ENCODE measurements around the gene NMU. TPM values are rescaled to one million over a fixed set of nuclear protein-coding genes. Genes with fewer than 3 reads are reported as not detected.
"Not testable (repeated sequence)": the region's sequence is repeated elsewhere in the genome, so short reads cannot be mapped to it uniquely, and the experiment has no call there.

Gene NMU
- total RNA-seq, 2 donors from 2014 or later: not detected

DNA sequence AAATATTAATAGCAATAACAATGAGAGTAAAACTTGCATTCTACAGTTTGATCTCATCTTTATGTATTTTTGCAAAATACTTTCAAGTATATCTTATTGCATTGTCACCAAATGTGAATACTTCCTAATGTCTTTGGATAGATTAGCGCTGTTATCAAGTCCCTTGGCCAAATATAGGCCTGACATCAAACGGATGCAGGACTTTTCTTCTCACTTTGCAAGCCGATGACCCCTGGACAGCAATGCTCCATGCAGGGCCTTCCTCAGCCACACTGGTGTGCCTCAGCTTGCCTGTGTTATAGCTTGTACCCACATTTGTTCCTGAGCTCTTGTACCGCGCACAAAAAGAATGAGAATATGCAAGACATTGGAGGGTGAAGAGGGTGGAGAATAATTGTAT is 18.0 kb upstream of the NMU start:
- Mint-ChIP-seq H3K4me1 (ENCODE audit: low read depth in 2 of 2) (no peaks in the 10 kb centered on the region), H3K36me3 (no peaks in the 10 kb centered on the region), H3K27ac (no peak overlapping the region), H3K9me3 (no peaks in the 10 kb centered on the region), H3K4me3 (no peak overlapping the region), H3K27me3 (peaks cover 7 to 14% of the 10 kb centered on the region in 2 donors)
- DNase-seq (ENCODE audit: low spot score) (no peak), ATAC-seq (no peak)

DNA sequence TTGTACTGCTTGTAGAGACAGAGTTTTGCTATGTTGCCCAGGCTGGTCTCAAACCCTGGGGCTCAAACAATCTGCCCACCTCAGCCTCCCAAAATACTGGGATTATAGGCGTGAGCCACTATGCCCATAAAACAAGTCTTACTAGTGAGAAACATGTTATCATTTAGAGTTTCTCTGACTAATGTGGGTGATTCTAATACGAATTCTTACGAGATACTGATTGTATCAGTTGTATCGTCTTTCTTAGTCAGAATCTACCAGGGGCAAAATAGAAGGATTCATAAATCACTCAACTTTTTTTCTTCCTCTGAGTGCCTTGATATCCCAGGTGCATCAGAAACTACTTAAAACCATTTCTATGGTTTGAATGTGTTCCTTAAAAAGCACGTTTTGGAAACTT is 14.4 kb upstream of the NMU start:
- H3K4me3 Mint-ChIP-seq: no peak overlapping the region
- no peaks in the 10 kb centered on the region for H3K4me1 Mint-ChIP-seq (ENCODE audit: low read depth in 2 of 2)

DNA sequence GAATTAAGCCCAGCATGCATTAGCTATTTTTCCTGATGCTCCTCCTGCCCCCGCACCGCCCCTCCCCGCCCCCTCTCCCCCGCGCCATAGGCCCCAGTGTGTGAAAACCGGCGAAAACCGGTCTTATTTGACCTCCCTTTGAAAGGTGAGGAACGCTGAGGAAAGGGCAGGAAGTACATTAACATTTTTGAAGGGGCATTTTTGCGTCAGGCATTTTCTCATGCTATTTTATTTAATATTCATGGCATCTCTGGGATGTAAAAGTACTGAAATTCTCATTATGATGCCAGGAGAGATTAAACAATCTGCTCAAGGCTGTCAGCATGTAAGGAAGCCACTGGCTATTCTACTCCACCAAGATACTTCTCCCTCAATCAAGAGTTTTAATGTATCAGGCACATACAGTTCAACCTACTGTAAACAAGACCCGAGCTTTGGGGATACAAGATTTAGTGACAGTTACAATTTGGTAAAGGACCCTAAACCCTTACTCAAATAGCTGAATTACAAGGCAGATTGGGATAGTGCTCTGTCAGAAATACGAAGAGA is 1.2 kb upstream of the NMU start:
- no peak for DNase-seq (ENCODE audit: low spot score)
- no peaks in the 10 kb centered on the region for H3K9me3 Mint-ChIP-seq
- peaks cover 38 to 50% of the 10 kb centered on the region in 2 donors for H3K27me3 Mint-ChIP-seq
- H3K4me1 Mint-ChIP-seq (ENCODE audit: low read depth in 2 of 2): peaks cover 7% of the 10 kb centered on the region in 2 donors
- no peak for ATAC-seq
- no peak overlapping the region for H3K27ac Mint-ChIP-seq
- H3K4me3 Mint-ChIP-seq: no peak overlapping the region
- no peaks in the 10 kb centered on the region for H3K36me3 Mint-ChIP-seq

More for the DNA sequence above, 14.4 kb upstream of the NMU start:
- Mint-ChIP-seq H3K27me3 (peaks cover 11 to 30% of the 10 kb centered on the region in 2 donors), H3K9me3 (no peaks in the 10 kb centered on the region), H3K27ac (no peak overlapping the region), H3K36me3 (no peaks in the 10 kb centered on the region)
- DNase-seq (ENCODE audit: low spot score): no peak
- no peak for ATAC-seq

DNA sequence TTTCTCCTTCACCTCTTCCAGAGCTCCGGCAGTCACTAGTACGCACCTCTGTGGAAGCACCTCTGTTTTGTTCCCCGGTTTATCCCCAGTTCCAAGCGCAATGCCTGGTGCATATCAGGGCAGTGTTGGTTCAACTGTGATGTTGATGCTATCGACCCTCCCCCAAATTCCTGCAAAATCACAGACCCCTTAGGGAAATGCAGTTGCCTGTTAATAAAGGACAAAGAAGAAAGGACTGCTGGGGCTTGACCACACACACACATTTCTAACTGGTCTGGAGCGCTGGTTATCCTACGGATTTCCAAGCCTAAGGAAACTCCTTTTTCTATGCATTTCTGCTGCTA is 530 bp upstream of the NMU start:
- DNase-seq (ENCODE audit: low spot score) (no peak), ATAC-seq (no peak)
- Mint-ChIP-seq H3K9me3 (no peaks in the 10 kb centered on the region), H3K27ac (no peak overlapping the region), H3K4me3 (no peak overlapping the region), H3K27me3 (peaks cover 38 to 53% of the 10 kb centered on the region in 2 donors), H3K4me1 (ENCODE audit: low read depth in 2 of 2) (peaks cover 7% of the 10 kb centered on the region in 2 donors), H3K36me3 (no peaks in the 10 kb centered on the region)

DNA sequence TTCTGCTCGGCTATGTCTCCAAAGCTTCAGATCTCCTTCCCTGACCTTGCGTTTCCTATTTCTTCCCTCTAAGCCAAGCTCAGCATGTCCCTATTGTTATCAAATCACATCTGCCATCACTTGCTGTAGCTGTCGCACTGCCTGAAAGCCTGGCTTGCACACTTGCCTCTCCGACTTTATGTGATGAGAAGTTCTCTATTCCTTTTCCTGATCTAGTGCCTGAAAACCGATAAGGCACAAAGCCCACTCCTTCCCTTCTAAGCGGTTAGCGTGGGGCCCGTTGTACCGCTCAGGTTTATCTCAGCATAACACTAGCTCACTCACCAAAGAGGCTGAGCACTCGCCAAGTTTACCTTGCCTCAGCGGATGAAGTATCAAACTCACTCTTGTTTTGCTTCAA is 816 bp downstream of the NMU start:
- no peaks in the 10 kb centered on the region for H3K36me3 Mint-ChIP-seq
- peaks cover 43 to 57% of the 10 kb centered on the region in 2 donors for H3K27me3 Mint-ChIP-seq
- no peak overlapping the region for H3K27ac Mint-ChIP-seq
- H3K4me3 Mint-ChIP-seq: peak overlapping the region; percentile 58
- H3K4me1 Mint-ChIP-seq (ENCODE audit: low read depth in 2 of 2): peaks cover 7% of the 10 kb centered on the region in 2 donors
- ATAC-seq: no peak
- DNase-seq (ENCODE audit: low spot score): no peak
- no peaks in the 10 kb centered on the region for H3K9me3 Mint-ChIP-seq

DNA sequence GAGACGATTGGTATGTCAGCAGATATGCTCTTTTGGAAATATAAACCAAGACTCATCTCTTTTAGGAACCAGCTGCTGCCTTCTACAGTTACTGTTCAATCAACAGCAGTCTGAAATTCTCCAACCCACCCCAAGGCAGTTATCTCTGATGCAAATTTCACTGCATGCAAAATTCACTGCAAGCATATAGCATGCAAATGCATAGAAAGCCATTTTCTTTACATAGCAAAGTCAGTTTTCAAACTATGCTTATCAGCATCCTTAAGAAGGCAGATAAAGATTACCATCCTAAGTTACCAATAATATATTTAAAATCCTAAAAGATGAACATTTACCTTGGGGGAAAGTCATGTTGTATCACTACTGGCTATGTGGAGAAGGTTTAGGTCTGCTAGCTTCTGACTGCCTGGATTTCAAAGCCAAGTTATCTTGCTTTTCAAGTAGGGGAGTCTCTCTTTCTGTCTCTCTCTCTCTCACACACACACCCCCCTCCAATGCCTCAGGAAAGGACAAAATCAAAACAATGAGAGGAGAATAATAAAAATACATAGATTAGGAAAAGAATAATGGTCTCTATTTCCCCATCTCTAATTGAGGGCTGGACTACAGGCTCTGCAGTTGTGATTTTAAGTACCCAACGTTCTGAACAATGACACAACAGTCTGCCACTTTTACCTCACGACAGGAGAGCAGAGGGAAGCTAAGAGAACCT is 1.5 kb downstream of the NMU start:
- DNase-seq (ENCODE audit: low spot score) (no peak), ATAC-seq (no peak)
- Mint-ChIP-seq H3K4me3 (no peak overlapping the region), H3K36me3 (no peaks in the 10 kb centered on the region), H3K27ac (no peak overlapping the region), H3K27me3 (peaks cover 39 to 59% of the 10 kb centered on the region in 2 donors), H3K4me1 (ENCODE audit: low read depth in 2 of 2) (peaks cover 7% of the 10 kb centered on the region in 2 donors), H3K9me3 (no peaks in the 10 kb centered on the region)

DNA sequence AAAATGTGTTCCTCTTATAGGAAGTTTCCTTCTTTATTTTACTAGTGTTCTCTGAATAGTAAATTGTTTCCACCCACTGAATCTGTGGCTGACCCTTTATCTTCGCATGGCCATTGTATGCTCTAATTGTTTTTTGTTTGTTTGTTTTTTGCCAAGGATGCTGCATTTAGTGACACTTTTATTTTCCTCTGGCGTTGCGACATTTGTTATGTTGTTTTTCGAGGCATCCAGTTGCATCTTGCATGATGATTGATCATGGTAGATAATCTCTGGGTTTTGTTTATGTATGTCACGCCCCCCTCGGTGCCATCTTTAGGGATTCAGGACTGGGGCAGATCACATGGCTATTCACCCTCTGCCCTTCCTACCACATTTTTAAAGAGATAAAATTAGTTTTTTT is 2.2 kb downstream of the NMU start:
- ATAC-seq (no peak), DNase-seq (ENCODE audit: low spot score) (no peak)
- Mint-ChIP-seq H3K27ac (no peak overlapping the region), H3K4me3 (no peak overlapping the region), H3K36me3 (no peaks in the 10 kb centered on the region), H3K27me3 (peaks cover 35 to 61% of the 10 kb centered on the region in 2 donors), H3K9me3 (no peaks in the 10 kb centered on the region), H3K4me1 (ENCODE audit: low read depth in 2 of 2) (peaks cover 7% of the 10 kb centered on the region in 2 donors)

DNA sequence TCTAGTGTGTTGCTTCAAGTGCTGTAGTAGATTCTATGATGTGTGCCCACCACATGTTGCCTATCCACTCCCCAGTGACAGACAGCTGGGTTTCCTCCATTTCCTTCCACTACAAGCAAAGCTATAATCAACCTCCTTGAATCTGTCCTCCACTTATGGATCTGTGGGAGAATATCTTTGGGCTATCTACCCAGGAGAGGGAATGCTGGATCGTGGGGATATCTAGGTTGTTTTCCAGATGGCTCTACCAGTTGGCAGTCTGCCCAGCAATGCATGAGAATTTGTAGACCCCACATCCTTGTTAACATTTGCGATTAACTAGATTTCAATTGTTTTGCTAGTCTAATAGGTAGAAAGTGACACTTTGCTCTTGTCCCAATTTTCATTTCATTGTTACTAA is 10.3 kb downstream of the NMU start:
- DNase-seq (ENCODE audit: low spot score) (no peak), ATAC-seq (no peak)
- no peaks in the 10 kb centered on the region for H3K9me3 Mint-ChIP-seq
- H3K27me3 Mint-ChIP-seq: peaks cover 0 to 20% of the 10 kb centered on the region in 2 donors
- no peak overlapping the region for H3K27ac Mint-ChIP-seq
- H3K4me1 Mint-ChIP-seq (ENCODE audit: low read depth in 2 of 2): no peaks in the 10 kb centered on the region
- no peak overlapping the region for H3K4me3 Mint-ChIP-seq
- H3K36me3 Mint-ChIP-seq: no peaks in the 10 kb centered on the region

DNA sequence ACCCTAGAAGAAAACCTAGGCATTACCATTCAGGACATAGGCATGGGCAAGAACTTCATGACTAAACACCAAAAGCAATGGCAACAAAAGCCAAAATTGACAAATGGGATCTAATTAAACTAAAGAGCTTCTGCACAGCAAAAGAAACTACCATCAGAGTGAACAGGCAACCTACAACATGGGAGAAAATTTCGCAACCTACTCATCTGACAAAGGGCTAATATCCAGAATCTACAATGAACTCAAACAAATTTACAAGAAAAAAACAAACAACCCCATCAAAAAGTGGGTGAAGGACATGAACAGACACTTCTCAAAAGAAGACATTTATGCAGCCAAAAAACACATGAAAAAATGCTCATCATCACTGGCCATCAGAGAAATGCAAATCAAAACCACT is 12.0 kb downstream of the NMU start:
- not testable (repeated sequence) for H3K9me3 Mint-ChIP-seq; H3K27ac Mint-ChIP-seq; H3K4me1 Mint-ChIP-seq (ENCODE audit: low read depth in 2 of 2); H3K27me3 Mint-ChIP-seq; H3K36me3 Mint-ChIP-seq; ATAC-seq; DNase-seq (ENCODE audit: low spot score); H3K4me3 Mint-ChIP-seq

DNA sequence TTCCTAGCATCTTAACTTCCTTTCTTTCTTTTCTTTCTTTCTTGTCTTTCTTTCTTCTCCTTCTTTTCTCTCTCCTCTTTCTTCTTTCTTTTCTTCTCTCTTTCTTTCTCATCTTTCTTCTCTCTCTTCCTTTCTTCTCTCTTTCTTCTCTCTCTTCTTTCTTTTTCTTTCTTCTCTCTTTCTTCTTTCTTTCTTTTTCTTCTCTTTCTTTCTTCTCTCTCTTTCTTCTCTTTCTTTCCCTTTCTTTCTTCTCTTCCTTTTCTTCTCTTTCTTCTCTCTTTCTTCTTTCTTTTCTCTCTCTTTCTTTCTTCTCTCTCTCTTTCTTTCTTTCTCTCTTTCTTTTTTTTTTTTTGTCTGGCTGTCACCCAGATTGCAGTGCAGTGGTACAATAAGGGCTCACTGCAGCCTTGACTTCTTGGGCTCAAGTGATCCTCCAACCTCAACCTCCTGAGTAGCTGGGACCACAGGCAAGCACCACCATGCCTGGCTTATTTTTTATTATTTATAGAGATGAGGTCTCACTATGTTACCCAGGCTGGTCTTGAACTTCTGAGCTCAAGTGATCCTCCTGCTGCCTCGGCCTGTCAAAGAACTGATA is 17.5 kb downstream of the NMU start:
- Mint-ChIP-seq H3K27me3 (peaks cover 0 to 2% of the 10 kb centered on the region in 2 donors), H3K9me3 (no peaks in the 10 kb centered on the region), H3K4me1 (ENCODE audit: low read depth in 2 of 2) (peaks cover 0 to 6% of the 10 kb centered on the region in 2 donors), H3K36me3 (no peaks in the 10 kb centered on the region), H3K27ac (no peak overlapping the region), H3K4me3 (peak overlapping the region; percentile 8)
- ATAC-seq (no peak), DNase-seq (ENCODE audit: low spot score) (no peak)

DNA sequence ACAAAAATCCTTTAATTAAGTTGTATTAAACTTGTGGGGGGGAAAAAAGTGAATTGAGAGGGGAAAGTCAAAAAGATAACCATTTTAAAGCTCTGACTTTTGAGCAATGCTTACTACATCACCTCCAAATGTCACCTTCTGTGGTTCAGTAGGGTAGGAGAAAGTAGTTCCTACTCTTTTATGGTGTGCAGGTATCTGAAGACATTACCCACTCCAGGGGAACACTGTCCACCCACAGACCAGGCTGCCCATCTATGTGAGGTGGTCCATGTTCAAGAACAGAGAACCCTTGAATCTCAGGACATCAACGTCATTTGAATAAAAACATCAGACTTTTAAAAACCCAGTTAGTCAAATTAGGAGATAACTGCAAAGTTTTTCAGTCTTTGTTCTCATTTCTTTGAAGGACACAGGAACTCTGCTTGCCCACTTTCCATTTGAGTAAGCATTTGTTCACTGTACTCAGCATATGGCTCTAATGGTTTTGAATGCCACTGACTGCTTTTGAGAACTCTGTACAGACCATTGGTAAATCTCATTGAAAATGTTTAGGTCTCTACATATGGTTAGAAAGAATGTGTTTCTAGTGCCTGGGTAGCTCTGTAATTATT is 18.4 kb downstream of the NMU start:
- no peaks in the 10 kb centered on the region for H3K36me3 Mint-ChIP-seq
- no peak overlapping the region for H3K4me3 Mint-ChIP-seq
- no peak overlapping the region for H3K27ac Mint-ChIP-seq
- H3K4me1 Mint-ChIP-seq (ENCODE audit: low read depth in 2 of 2): peaks cover 0 to 6% of the 10 kb centered on the region in 2 donors
- DNase-seq (ENCODE audit: low spot score): no peak
- H3K9me3 Mint-ChIP-seq: no peaks in the 10 kb centered on the region
- H3K27me3 Mint-ChIP-seq: peaks cover 0 to 2% of the 10 kb centered on the region in 2 donors
- peak in 1 of 2 donors; percentile 73 for ATAC-seq

DNA sequence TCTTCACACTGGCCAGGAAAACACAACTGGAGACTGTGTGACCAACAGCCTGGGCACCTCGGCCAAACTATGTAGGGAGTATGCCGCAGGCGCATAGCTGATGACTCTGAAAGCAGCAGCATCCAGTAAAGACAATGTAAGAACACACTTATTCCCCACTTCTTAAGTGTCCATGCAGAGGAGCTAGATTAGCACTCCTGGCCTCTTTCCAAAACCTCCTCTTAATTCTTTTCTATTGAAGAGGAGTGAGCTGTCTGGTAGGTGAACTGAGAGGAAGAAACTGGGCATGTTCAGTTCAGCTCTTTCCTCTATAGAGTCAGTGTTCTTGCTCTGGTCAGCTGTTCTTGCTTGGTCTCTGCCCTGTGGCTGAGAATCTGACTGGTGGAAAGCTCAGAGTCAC is 21.1 kb downstream of the NMU start:
- Mint-ChIP-seq H3K4me3 (no peak overlapping the region), H3K27ac (no peak overlapping the region), H3K9me3 (no peaks in the 10 kb centered on the region), H3K36me3 (no peaks in the 10 kb centered on the region), H3K4me1 (ENCODE audit: low read depth in 2 of 2) (peaks cover 0 to 6% of the 10 kb centered on the region in 2 donors), H3K27me3 (peaks cover 0 to 2% of the 10 kb centered on the region in 2 donors)
- ATAC-seq (no peak), DNase-seq (ENCODE audit: low spot score) (no peak)

DNA sequence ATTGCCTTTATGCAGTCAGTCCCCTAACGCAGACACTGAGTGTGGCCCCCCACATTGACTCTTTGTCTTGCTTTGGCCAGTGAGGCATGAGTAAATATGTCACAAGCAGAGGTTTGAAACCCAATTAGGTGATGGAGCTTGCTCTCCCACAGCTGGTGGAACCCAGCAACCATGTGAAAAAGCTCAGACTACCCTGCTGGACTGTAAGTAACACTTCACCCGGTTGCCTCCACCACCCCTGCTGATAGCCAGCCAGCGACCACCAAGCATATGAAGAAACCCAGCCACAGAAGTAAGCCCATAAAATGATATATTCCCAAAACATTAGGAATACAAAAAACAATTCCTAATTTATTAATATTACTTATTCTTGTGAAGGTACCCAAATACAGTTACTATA is 22.5 kb downstream of the NMU start:
- ATAC-seq (no peak), DNase-seq (ENCODE audit: low spot score) (no peak)
- Mint-ChIP-seq H3K36me3 (no peaks in the 10 kb centered on the region), H3K9me3 (no peaks in the 10 kb centered on the region), H3K4me3 (no peak overlapping the region), H3K27ac (no peak overlapping the region), H3K27me3 (peaks cover 0 to 2% of the 10 kb centered on the region in 2 donors), H3K4me1 (ENCODE audit: low read depth in 2 of 2) (peaks cover 0 to 6% of the 10 kb centered on the region in 2 donors)

DNA sequence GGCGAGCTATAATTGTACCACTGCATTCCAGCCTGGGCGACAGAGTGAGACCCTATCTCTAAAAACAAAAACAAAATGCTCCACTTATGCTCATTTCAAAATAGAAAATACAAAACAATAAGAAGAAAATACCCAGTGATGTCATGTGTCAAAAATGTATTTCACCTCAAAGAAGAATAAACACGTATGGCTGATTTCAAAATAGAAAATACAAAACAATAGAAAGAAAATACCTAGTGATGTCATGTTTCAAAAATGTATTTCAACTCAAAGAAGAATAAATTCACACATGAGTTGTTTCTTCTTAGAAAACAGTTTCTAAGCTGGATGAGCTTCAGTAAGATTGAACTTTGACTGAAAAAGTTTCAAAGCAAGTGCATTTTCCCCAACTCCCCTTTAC is 23.8 kb downstream of the NMU start:
- H3K36me3 Mint-ChIP-seq: no peaks in the 10 kb centered on the region
- ATAC-seq: no peak
- no peaks in the 10 kb centered on the region for H3K9me3 Mint-ChIP-seq
- no peak for DNase-seq (ENCODE audit: low spot score)
- no peak overlapping the region for H3K27ac Mint-ChIP-seq
- H3K4me1 Mint-ChIP-seq (ENCODE audit: low read depth in 2 of 2): peaks cover 0 to under 1% of the 10 kb centered on the region in 2 donors
- no peak overlapping the region for H3K4me3 Mint-ChIP-seq
- H3K27me3 Mint-ChIP-seq: peaks cover 0 to 2% of the 10 kb centered on the region in 2 donors
